ENCODE data around the gene HAVCR2.
A peak's percentile ranks its signal among the peaks of the same experiment; 100 is the strongest.

HAVCR2 gene

DNA sequence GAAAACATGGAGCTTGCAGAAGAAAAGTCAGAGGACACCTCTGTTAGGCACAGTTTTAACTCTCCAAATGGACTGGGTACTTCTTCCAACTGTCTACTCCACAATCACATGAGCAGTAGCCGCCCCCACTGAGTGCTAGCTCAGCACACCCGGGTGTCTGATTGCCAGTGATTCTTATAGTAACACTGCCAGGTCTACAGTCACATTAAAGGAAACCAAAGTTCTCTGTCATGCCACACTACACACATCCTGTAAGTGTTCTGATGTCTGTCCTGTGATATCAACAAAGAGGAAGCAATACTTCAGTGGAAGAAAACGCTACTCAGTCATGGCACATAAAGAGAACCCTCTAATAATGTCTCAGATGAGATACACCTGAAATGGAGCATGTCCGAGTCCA is at the start of gene HAVCR2:
Gene HAVCR2 (minus strand): TSS at position 69 of the 400 bp plus-strand sequence. CDS start 61 bp downstream, at position 8.
- H3K36me3 Mint-ChIP-seq, result peaks cover 2% of the 10 kb centered on the region
- no peaks in the 10 kb centered on the region for H3K27me3 Mint-ChIP-seq
- H3K9me3 Mint-ChIP-seq, result no peaks in the 10 kb centered on the region
- H3K27ac Mint-ChIP-seq, result peak within 1 kb of the TSS; percentile 86
- peaks cover 55% of the 10 kb centered on the region for H3K4me1 Mint-ChIP-seq
- H3K4me3 Mint-ChIP-seq, result peak within 1 kb of the TSS; percentile 80

GRCh38 chr5:157157293-157157891 is 48.5 kb upstream of the HAVCR2 start:
- Mint-ChIP-seq H3K4me3 (no peak overlapping the region), H3K36me3 (no peaks in the 10 kb centered on the region), H3K27ac (peak overlapping the region; percentile 69), H3K4me1 (peaks cover 83% of the 10 kb centered on the region), H3K9me3 (no peaks in the 10 kb centered on the region), H3K27me3 (no peaks in the 10 kb centered on the region)

- H3K4me1 Mint-ChIP-seq, result peaks cover 86% of the 10 kb centered on the region
- peak overlapping the region; percentile 96 for H3K27ac Mint-ChIP-seq
- no peaks in the 10 kb centered on the region for H3K27me3 Mint-ChIP-seq
- H3K36me3 Mint-ChIP-seq, result no peaks in the 10 kb centered on the region
- H3K4me3 Mint-ChIP-seq, result peak overlapping the region; percentile 84
- H3K9me3 Mint-ChIP-seq, result no peaks in the 10 kb centered on the region
Observed at GRCh38 chr5:157155297-157155696, 46.5 kb upstream of the HAVCR2 start.

DNA sequence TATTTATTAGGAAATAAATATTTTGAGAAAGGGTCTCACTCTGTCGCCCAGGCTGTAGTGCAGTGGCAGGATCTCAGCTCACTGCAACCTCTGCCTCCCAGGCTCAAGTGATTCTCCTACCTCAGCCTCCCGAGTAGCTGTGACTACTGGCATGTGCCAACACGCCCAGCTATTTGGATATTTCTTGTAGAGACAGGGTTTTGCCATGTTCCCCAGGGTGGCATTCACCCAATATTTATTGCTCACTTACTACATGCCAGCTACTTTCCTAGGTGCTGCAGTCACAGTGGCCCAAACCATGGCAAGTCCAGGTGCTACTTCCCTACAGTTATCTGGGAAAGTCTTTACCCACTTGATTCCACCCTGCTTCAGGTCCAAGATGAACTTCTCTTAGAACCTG is 42.2 kb upstream of the HAVCR2 start:
- Mint-ChIP-seq H3K36me3 (no peaks in the 10 kb centered on the region), H3K27ac (peak overlapping the region; percentile 89), H3K4me3 (no peak overlapping the region), H3K27me3 (no peaks in the 10 kb centered on the region), H3K4me1 (peaks cover 69% of the 10 kb centered on the region), H3K9me3 (no peaks in the 10 kb centered on the region)

GRCh38 chr5:157148734-157149615 is 40.1 kb upstream of the HAVCR2 start:
- Mint-ChIP-seq H3K36me3 (no peaks in the 10 kb centered on the region), H3K4me3 (peak overlapping the region; percentile 49), H3K27me3 (no peaks in the 10 kb centered on the region), H3K27ac (peak overlapping the region; percentile 89), H3K4me1 (peaks cover 52% of the 10 kb centered on the region), H3K9me3 (no peaks in the 10 kb centered on the region)

DNA sequence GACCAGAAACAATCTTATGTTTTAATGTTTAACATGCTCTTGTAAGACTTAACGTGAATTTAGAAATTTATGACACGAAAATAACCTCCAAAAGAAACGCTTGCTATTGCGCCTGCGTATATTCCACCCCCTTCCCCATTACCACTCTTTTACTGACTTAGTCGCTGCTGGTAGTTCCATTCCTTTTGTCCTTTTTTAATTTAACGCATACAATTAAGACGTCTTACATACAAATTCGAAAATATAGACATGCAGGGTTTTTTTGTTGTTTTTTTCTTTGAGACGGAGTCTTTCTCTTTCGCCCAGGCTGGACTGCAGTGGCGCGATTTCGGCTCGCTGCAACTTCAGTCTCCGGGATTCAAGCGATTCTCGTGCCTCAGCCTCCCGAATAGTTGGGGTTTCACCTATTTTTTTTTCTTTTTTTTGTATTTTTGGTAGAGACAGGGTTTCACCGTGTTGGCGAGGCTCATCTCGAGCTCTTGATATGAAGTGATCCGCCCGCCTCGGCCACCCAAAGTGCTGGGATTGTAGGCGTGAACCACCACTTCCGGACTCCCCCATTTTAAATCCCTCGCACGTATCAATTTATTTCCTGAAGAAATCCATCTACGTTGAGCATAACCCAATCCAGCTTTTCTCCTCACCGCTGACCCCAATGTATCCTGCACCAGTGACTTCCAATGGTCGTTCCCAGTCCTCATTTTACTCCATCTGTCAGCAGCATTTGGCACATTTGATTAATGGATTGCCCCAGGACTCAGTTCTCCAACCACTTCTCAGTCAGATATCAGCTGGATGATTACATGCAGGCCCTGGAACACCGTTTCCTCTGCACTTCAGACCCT is 34.5 kb upstream of the HAVCR2 start:
- no peaks in the 10 kb centered on the region for H3K27me3 Mint-ChIP-seq
- H3K4me1 Mint-ChIP-seq, result peaks cover 46% of the 10 kb centered on the region
- H3K9me3 Mint-ChIP-seq, result no peaks in the 10 kb centered on the region
- peaks cover 12% of the 10 kb centered on the region for H3K36me3 Mint-ChIP-seq
- H3K4me3 Mint-ChIP-seq, result peak overlapping the region; percentile 99
- H3K27ac Mint-ChIP-seq, result peak overlapping the region; percentile 98

GRCh38 chr5:157142317-157143126 is 33.7 kb upstream of the HAVCR2 start, which contains the start of gene MED7:
Gene MED7 (minus strand): TSS chr5:157142865. CDS start chr5:157139431, 3,434 bp downstream.
- H3K9me3 Mint-ChIP-seq, result no peaks in the 10 kb centered on the region
- H3K4me3 Mint-ChIP-seq, result peak within 1 kb of the TSS; percentile 99
- peaks cover 41% of the 10 kb centered on the region for H3K4me1 Mint-ChIP-seq
- no peaks in the 10 kb centered on the region for H3K27me3 Mint-ChIP-seq
- peak within 1 kb of the TSS; percentile 98 for H3K27ac Mint-ChIP-seq
- peaks cover 18% of the 10 kb centered on the region for H3K36me3 Mint-ChIP-seq

DNA sequence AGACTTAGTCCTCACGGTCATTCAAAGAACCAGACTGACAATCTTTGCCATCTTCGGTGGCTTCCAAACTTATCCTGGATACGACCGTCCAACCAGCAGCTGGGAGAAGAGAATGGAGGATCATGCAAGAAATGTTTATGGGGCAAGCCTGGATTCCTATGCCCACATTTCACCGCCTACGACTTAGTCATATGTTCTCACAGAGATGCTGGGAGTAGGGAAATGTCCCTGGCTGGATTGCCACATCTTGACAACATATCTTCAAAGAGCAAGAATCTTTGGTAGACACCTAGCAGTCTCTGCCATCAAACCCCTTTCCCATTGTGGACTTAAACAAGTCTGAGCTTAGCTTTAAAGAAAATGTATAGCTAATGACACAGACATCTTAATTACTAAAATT is 28.8 kb upstream of the HAVCR2 start:
- H3K36me3 Mint-ChIP-seq, result peaks cover 25% of the 10 kb centered on the region
- H3K27ac Mint-ChIP-seq, result peak overlapping the region; percentile 37
- H3K4me3 Mint-ChIP-seq, result no peak overlapping the region
- H3K9me3 Mint-ChIP-seq, result no peaks in the 10 kb centered on the region
- peaks cover 53% of the 10 kb centered on the region for H3K4me1 Mint-ChIP-seq
- H3K27me3 Mint-ChIP-seq, result no peaks in the 10 kb centered on the region

DNA sequence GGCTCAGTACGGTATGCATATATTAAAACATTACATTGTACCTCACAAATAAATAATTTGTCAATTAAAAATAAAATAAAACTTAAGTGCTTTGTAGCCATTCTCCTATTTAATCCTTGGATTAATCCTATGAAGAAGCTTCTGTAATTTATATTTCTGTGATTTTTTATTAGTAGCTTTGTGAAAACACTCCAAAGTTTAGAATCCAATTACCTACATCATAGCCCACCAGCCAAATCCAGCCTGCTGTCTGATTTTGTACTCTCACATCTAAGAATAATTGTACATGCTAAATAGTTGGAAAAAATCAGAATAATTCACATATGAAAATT is 23.4 kb upstream of the HAVCR2 start:
- Mint-ChIP-seq H3K27me3 (no peaks in the 10 kb centered on the region), H3K9me3 (no peaks in the 10 kb centered on the region), H3K27ac (no peak overlapping the region), H3K4me1 (peaks cover 35% of the 10 kb centered on the region), H3K36me3 (peaks cover 4% of the 10 kb centered on the region), H3K4me3 (no peak overlapping the region)

DNA sequence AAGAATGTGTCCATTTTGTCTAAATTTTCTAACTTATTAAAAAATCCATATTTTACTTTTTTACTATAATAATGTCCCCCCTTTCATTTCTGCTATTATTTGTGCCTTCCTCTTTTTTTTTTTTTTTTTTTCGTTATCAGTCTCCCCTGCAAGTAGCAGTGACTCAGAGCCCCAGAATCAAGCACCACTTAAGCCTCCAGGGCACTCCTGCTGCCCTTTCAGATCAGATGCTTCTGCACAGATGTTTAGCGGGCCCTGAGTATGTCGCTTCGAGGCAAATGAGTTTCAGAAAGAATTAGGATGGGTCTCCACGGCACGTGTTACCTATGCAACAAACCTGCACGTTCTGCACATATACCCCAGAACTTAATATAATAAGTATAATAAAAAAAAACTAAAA is 22.1 kb upstream of the HAVCR2 start:
- H3K27me3 Mint-ChIP-seq, result no peaks in the 10 kb centered on the region
- H3K27ac Mint-ChIP-seq, result no peak overlapping the region

GRCh38 chr5:157121709-157122108 is 12.9 kb upstream of the HAVCR2 start:
- Mint-ChIP-seq H3K9me3 (peaks cover 18% of the 10 kb centered on the region), H3K27me3 (no peaks in the 10 kb centered on the region), H3K4me1 (peaks cover 8% of the 10 kb centered on the region), H3K4me3 (no peak overlapping the region), H3K27ac (no peak overlapping the region), H3K36me3 (peaks cover 17% of the 10 kb centered on the region)

More for the DNA sequence above, 22.1 kb upstream of the HAVCR2 start:
- peaks cover 30% of the 10 kb centered on the region for H3K4me1 Mint-ChIP-seq
- no peaks in the 10 kb centered on the region for H3K9me3 Mint-ChIP-seq
- no peak overlapping the region for H3K4me3 Mint-ChIP-seq
- H3K36me3 Mint-ChIP-seq, result no peaks in the 10 kb centered on the region

DNA sequence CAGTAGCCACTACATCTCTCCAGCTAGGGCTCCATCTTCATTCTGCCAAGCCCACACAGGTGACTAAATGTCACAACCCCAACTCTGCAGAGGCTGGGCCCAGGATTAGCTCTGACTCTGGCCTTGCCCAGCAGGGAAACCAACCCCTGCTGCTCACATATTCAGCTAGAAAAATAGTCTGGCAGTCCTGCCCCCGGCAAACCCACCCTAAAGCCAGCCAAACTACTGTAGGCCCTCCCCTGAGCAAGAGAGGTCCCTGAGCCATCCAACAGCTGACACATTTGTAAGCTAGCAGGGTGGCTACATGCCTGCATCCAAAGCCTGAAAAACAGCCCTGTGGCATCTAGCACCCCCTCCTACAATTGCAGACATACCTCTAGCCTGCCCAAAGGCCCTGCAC is 11.3 kb upstream of the HAVCR2 start:
- peaks cover 21% of the 10 kb centered on the region for H3K4me1 Mint-ChIP-seq
- H3K27me3 Mint-ChIP-seq, result no peaks in the 10 kb centered on the region
- H3K36me3 Mint-ChIP-seq, result peaks cover 17% of the 10 kb centered on the region
- H3K9me3 Mint-ChIP-seq, result peaks cover 18% of the 10 kb centered on the region
- H3K27ac Mint-ChIP-seq, result no peak overlapping the region
- no peak overlapping the region for H3K4me3 Mint-ChIP-seq

GRCh38 chr5:157116483-157116954 is 7.7 kb upstream of the HAVCR2 start:
- H3K27me3 Mint-ChIP-seq, result no peaks in the 10 kb centered on the region
- peaks cover 5% of the 10 kb centered on the region for H3K9me3 Mint-ChIP-seq
- H3K4me1 Mint-ChIP-seq, result peaks cover 22% of the 10 kb centered on the region
- no peak overlapping the region for H3K4me3 Mint-ChIP-seq
- H3K27ac Mint-ChIP-seq, result no peak overlapping the region
- H3K36me3 Mint-ChIP-seq, result peaks cover 3% of the 10 kb centered on the region

- H3K36me3 Mint-ChIP-seq, result no peaks in the 10 kb centered on the region
- H3K27ac Mint-ChIP-seq, result no peak overlapping the region
- no peak overlapping the region for H3K4me3 Mint-ChIP-seq
- no peaks in the 10 kb centered on the region for H3K27me3 Mint-ChIP-seq
- no peaks in the 10 kb centered on the region for H3K9me3 Mint-ChIP-seq
- peaks cover 22% of the 10 kb centered on the region for H3K4me1 Mint-ChIP-seq
Observed at GRCh38 chr5:157115502-157115901, 6.7 kb upstream of the HAVCR2 start.

- Mint-ChIP-seq H3K27me3 (no peaks in the 10 kb centered on the region), H3K27ac (no peak overlapping the region), H3K4me1 (peaks cover 27% of the 10 kb centered on the region), H3K36me3 (no peaks in the 10 kb centered on the region), H3K4me3 (no peak overlapping the region), H3K9me3 (no peaks in the 10 kb centered on the region)
Observed at GRCh38 chr5:157115012-157115411, 6.2 kb upstream of the HAVCR2 start.
